GM12878 (cell line): ENCODE data around the gene MAPRE3.

ENCODE experiments used
- CTCF ChIP-seq, 3 experiments: IDR thresholded peaks in 2 of 3; conservative IDR thresholded peaks in 1 of 3; 2 replicates each; pipeline ENCODE4 v1.5.1; 2011; ENCODE audit warnings: low read depth in 3 of 3, low read length in 3 of 3, mild to moderate bottlenecking in 3 of 3, control low read depth in 2 of 3, moderate library complexity in 2 of 3, inconsistent platforms in 1 of 3, mixed read lengths in 1 of 3; ENCODE audit not compliant: control insufficient read depth in 2 of 3, insufficient read depth in 1 of 3; ENCODE audit errors: extremely low read depth in 1 of 3
- DPF2 ChIP-seq: fragments of 450-650 bp; IDR thresholded peaks from 2 replicates; pipeline ENCODE4 v1.6.1; 2017; ENCODE audit warnings: mild to moderate bottlenecking
- JUND ChIP-seq: IDR thresholded peaks from 2 replicates; pipeline ENCODE4 v1.6.1; 2012; ENCODE audit warnings: low read depth, mild to moderate bottlenecking, low read length, improper control_type of control experiment, moderate library complexity
- NR2C2 ChIP-seq: IDR thresholded peaks from 2 replicates; pipeline ENCODE4 v1.6.1; 2011; ENCODE audit warnings: borderline replicate concordance, low read depth; ENCODE audit not compliant: control insufficient read depth, insufficient read length
- PAX8 ChIP-seq: fragments of 450-650 bp; IDR thresholded peaks from 2 replicates; pipeline ENCODE4 v1.6.1; 2017; ENCODE audit warnings: mild to moderate bottlenecking, moderate library complexity
- POLR2A ChIP-seq: IDR thresholded peaks from 2 replicates; pipeline ENCODE4 v1.6.1; 2011; ENCODE audit warnings: low read depth, mild to moderate bottlenecking, low read length
- POU2F2 ChIP-seq: IDR thresholded peaks from 3 replicates; pipeline ENCODE4 v1.6.1; 2011; ENCODE audit warnings: low read depth, mild to moderate bottlenecking, low read length, borderline replicate concordance
- RAD21 ChIP-seq: IDR thresholded peaks from 2 replicates; pipeline ENCODE4 v1.6.1; 2011; ENCODE audit warnings: mild to moderate bottlenecking, low read depth, low read length, moderate library complexity; ENCODE audit not compliant: insufficient read depth
- SUZ12 ChIP-seq: fragments of 200-600 bp; sonication (generic); IDR thresholded peaks from one replicate; pipeline ENCODE4 v1.6.1; 2018; ENCODE audit warnings: antibody characterized with exemption, mild to moderate bottlenecking; ENCODE audit not compliant: unreplicated experiment
- YBX1 ChIP-seq: fragments of 450-650 bp; IDR thresholded peaks from 2 replicates; pipeline ENCODE4 v1.6.1; 2016; ENCODE audit warnings: antibody characterized with exemption
- YY1 ChIP-seq: IDR thresholded peaks from 2 replicates; pipeline ENCODE4 v1.6.1; 2011; ENCODE audit warnings: low read depth, mild to moderate bottlenecking, low read length

- TF ChIP-seq POLR2A, result peak; percentile 43; the same call in 1 of the 2 replicates
- no peak for TF ChIP-seq NR2C2
- no peak for TF ChIP-seq YY1
- TF ChIP-seq DPF2, result no peak
- TF ChIP-seq PAX8, result no peak
- no peak for TF ChIP-seq POU2F2
- no peak for TF ChIP-seq YBX1
- no peak for TF ChIP-seq SUZ12
- TF ChIP-seq JUND, result no peak
- TF ChIP-seq CTCF (IDR thresholded peaks at IDR 0.05 in 2 of 3, conservative IDR thresholded peaks at IDR 0.05 in 1 of 3; ENCODE audit: control insufficient read depth in 2 of 3, extremely low read depth in 1 of 3, insufficient read depth in 1 of 3, low read depth in 3 of 3, low read length in 3 of 3), result no peak
- no peak for TF ChIP-seq RAD21
Measured at GRCh38 chr2:27060323-27060722, 89.9 kb downstream of the MAPRE3 start.
